GM03348 (cell line): ENCODE results near the gene RFPL1.
"Not testable (repeated sequence)": the region's sequence is repeated elsewhere in the genome, so short reads cannot be mapped to it uniquely, and the experiment has no call there.

Experiments
- DNase-seq: peaks from one replicate; pipeline ENCODE4 v3.0.0; 2012; ENCODE audit warnings: low spot score

The RFPL1 gene

GRCh38 chr22:29478326-29479276, 40.2 kb downstream of the RFPL1 start:
- peak; percentile 55 for DNase-seq

- no peak for DNase-seq
These were observed 41.3 kb downstream of the RFPL1 start, which contains the start of gene NEFH for GRCh38 chr22:29479417-29480261. Gene NEFH (plus strand): TSS chr22:29480218. CDS start chr22:29480263, 45 bp downstream.

GRCh38 chr22:29480262-29480511, 41.8 kb downstream of the RFPL1 start:
- DNase-seq = no peak

- DNase-seq = peak; percentile 40
These were observed 42.3 kb downstream of the RFPL1 start for GRCh38 chr22:29480512-29481264.

GRCh38 chr22:29481265-29482000, 43.0 kb downstream of the RFPL1 start:
- DNase-seq = no peak

GRCh38 chr22:29482253-29482652, 43.9 kb downstream of the RFPL1 start:
- DNase-seq = no peak

GRCh38 chr22:29482726-29483125, 44.3 kb downstream of the RFPL1 start:
- DNase-seq = no peak

- no peak for DNase-seq
These were observed 44.9 kb downstream of the RFPL1 start for GRCh38 chr22:29483254-29483653.

GRCh38 chr22:29484642-29485041, 46.3 kb downstream of the RFPL1 start:
- DNase-seq = no peak

- DNase-seq = no peak
These were observed 47.1 kb downstream of the RFPL1 start for GRCh38 chr22:29485448-29485847.

- no peak for DNase-seq
These were observed 49.1 kb downstream of the RFPL1 start for GRCh38 chr22:29487426-29487986.

- not testable (repeated sequence) for DNase-seq
These were observed 50.9 kb downstream of the RFPL1 start for GRCh38 chr22:29489127-29489780.

GRCh38 chr22:29491012-29491411, 52.6 kb downstream of the RFPL1 start:
- DNase-seq = no peak
